GM18873 (cell line): ENCODE data around the gene AFAP1.

Experiments
- ATAC-seq: cut with Tn5 transposase; IDR thresholded peaks from one replicate; pipeline ENCODE4 v1.9.1; 2021; ENCODE audit warnings: mild to moderate bottlenecking, moderate library complexity, moderate number of reproducible peaks; ENCODE audit not compliant: unreplicated experiment, low FRiP score

Gene AFAP1

DNA sequence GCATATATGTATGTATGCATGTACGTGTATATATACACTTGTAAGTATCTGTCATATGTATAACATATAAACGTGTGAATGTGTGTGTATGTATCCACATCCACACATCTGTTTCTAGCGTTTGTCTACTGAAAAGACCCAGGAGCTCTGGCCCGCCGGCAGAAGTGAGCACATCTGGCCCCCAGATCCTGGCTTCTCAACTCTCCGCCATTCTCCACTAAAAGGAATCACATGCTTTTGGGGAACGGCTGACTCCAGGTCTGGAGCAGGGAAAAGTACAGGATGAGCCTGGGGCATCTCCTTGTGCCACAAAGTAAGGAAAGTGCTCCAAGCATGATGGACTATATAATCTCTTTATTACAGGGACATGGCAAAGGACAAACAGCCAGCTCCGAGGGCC, 143.7 kb downstream of the AFAP1 start:
- ATAC-seq = no peak

DNA sequence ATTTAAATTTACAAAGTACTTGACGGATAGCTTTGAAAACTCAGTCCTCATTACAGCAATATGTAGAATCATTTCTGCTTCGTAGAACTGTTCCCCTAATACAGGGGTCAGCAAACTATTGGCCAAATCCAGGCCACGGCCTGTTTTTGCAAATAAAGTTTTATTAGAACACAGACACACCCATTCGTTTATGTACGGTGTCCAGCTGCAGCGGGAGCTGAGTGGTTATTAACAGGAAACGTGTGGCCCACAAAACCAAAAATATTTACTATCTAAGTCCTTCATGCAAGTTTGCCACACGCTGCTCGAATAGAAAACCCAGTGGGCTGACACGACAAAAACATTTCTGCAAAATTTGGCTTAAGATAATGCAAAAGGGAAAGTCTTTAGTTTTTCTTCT, 146.5 kb downstream of the AFAP1 start:
- no peak for ATAC-seq

DNA sequence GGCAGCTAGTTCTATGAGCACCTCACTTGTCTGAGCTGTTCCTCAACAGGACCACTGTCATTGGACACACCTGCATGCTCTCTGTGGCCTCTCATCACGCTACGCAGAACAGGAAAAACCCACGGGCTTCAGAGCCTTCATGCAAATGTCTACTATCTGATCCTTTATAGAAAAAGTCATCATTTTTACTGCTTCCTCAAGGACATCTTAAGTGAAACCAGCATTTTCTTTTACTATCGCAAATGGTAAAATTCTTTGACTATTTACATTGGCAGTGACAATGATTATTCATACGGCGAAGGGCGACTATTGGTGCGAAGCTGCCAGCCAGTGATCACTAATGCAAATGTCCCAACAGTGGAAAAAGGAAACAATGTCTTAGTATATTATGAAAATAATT, 147.0 kb downstream of the AFAP1 start:
- peak; percentile 64 for ATAC-seq

DNA sequence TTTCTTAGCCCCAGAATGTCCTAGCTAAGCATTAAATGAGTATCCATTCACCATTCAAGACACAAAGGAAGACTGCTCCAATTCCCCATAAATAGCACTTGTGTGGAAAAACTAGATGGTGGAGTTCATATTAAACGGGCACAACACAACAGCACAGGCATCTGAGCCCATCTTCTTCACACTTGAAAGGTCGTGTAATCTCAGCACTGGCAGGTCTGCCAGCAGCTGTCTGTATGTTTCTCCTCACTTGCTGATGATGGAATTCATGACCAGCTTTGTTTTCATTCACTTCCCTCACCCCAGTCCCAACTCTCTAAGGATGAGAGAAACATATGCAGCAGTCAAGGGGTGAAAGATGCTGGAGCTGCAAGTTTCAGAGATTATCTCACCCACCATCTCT, 148.7 kb downstream of the AFAP1 start:
- ATAC-seq = no peak

DNA sequence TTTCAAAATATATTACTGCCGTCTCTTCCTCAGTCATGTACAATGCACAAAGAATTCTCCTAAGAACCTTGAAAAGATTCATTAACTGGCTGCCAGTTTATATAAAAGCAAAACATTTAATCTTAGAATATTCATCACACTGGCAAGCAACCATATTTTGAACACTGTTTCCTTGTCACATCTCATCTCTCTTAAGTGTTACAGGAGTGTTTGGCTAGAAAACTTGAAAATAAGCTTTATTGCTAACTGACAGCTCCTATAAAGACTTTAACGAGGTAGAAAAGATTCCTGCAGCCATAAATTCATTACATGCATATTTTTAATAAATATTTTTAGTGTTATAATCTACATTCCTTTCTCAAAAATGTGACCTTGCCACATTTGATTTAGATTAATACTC, 149.6 kb downstream of the AFAP1 start:
- ATAC-seq = no peak

DNA sequence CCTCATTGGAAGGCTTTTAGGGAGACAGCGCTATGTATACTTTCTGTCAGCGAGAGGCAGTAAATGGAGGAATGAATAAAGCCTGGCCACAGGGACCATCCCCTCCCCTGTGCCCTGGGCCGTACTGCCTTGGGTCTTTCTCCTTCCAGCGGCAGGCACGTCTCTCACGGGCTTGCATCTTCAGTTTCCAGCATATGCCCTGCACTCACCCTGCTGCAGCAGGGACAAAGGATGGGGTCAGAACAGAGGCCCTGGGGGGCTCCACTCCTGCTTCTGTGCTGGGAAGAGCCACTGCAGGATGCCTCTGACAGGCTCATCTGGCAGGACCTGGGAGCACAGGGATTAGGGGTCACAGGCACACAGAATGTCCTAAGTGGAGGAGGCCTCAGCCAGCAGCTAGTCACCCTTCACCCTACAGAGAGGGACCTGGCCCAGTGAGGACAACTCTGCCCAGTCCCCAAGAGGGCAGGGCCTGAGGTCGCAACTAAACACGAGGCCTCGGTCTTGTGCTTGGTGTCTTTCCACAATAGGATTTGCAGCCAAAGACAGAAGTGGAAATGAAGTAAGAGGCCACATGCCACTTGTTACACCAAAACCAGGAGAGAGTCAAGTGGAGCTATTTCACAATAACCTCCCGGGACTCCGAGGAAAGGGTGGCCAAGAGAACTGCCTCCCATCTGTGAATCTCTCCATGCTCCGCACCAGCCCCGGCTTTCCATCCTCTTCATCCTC, 150.8 kb downstream of the AFAP1 start:
- no peak for ATAC-seq

DNA sequence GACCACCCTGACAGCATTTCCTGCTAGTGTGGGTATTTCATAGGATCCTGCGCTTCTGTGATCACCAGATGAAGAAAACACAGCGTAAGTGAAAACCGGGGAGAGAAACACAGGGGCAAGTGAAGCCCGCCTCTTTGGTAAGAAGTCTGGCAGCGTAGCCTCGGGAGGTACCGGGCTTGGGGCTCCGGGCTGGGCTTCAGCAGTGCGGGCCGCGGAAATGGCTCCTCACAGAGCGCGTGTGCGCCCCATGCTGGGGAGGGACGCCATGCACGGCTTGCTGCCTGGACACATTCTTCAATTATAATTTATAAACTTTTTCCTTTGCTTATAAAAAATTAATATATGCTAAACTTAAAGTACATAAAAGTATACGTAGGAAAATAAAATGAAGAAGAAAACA, 151.5 kb downstream of the AFAP1 start:
- ATAC-seq = no peak

DNA sequence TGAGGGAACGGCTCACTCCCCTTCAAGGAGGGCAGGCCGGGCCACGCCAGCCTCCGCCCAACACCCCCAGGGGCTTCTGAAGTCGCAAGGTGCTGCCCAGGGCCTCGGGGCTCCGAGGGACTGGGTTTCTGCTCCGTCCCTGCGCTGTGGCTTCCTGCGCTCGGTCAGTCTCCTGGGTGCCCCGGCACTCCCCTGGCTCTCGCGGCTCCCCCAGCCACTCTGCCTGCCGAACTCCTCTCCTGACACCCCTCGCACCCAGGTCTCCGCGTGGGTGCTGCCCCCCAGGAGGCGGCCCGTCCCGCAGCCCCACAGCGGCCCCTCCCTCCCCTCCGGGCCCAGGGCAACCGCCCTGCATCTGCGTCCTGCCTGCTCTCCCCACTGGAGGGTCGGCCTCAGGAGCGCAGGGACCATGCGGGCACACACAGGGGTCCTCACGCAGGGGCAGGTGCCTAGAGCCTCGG, 151.9 kb downstream of the AFAP1 start:
- no peak for ATAC-seq

DNA sequence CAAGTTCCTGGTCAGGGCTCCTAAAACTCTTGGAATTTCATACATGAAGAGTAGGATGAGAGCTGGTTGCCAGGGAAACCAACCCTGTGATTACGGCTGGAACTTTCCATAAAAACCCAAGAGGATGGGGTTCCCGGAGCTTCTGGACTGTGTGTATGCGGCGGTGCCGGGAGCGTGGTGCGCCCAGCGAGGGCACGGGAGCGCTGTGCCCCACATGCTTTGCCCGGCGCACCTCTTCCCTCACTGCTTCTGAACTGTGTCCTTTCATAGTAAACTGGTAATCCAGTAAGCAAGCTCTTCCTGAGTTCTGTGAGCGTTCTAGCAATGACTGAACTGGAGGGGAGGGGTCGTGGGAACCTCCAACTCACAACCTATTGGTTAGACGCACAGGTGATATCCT, 152.6 kb downstream of the AFAP1 start:
- ATAC-seq = no peak

DNA sequence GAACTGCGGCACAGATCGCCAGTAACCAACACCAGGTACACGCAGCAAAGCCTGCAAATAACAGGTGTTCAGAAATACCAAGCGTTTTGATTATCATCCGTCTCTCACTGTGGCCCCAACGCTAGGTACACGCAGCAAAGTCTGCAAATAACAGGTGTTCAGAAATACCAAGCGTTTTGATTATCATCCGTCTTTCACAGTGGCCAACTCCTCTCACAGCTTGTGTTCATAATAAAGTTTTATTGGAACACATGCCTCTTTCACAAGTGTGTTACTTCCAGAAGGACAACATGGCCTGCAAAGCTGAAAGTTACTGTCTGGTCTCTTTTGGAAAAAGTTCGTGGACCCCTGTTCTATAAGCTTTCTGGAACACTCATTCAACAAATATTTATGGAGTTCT, 153.1 kb downstream of the AFAP1 start:
- ATAC-seq = no peak

DNA sequence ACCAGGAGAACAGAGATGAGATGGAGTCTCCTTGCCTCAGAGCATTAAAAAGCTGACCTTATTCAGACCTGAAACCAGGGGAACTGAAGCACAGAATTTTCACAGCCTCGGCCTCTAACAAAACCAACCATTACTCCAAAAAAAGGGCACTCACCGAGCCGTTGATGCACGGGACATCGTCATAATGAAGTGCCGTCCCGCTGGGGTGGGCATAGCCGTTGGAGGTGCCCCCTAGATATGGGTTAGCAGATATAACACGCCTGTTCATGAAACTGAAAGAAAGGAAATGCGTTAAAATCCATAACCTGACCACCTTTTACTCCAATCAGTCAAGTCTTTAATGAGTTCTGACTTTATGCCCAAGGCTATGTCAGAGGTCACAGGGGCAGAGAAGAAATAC, 153.6 kb downstream of the AFAP1 start:
- ATAC-seq = no peak

DNA sequence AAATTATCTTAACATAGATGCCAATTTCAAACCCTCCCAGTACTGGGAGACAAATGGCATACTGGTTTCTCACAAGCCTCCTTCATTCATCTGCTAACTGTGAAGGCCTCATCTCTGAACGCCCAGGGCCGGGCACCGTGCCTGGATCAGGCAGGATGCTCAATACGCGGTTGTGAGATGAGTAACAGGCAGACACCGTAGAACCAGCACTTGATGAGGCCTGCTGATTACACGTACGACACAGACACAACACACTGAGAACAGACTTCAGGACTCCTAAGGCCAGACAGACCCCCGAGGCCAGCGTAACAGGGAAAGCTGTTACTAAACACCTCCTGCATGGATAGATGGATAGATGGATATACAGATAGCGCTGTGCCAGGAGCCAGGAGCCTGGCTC, 154.6 kb downstream of the AFAP1 start:
- no peak for ATAC-seq

DNA sequence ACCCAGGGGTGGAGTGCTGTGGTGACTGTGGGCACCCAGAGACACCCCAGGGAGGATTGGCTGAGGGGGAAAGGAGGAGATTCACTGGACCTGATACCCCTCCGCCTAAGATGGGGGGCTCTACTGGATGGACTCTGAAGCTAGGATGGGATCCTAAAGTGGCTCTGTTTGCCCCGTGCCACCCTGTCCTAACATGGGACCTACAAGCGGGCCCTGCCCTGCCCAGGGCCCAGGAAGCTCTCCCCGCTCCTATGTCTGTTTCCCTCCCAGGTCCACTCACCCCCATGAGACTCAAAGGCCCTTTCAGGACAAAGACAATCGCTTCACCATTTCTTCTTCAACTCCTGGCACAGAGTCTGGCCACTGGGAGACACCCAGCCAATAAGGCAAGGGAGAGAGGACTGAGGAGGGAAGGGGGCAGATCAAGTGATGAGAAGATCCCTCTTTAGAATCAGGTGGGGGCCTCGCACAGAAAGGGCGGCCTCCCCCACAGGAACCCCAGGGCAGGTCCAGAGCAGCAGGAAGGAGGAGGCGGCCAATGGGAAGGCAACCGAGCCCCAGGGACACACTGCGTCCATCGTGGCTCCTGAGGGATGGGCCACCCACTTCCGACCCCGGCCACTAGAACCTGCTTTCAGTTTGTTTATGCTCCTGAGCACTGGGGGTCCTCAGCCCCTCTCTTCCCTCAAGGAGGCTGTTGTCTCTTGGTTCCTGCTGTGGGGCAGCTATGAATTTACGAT, 155.4 kb downstream of the AFAP1 start:
- no peak for ATAC-seq

DNA sequence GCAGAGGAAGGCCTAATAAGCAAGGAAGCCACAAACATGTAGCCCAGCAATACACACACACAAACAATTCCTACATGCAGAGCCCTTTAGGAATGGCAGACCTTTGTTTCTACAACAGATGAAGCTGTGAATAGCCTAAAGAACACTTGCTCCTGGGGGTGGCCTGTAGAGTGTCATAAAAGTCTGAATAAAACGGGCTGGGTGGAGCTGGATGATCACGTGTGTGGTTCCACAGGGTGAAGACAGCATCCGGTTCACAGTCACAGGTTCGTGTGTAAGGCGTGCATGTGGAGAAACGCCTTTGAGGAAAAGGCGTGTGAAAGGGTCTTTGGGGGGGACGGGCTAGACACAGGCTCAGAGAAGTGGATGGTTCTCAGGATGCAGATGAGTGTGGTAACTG, 156.1 kb downstream of the AFAP1 start:
- ATAC-seq = no peak

DNA sequence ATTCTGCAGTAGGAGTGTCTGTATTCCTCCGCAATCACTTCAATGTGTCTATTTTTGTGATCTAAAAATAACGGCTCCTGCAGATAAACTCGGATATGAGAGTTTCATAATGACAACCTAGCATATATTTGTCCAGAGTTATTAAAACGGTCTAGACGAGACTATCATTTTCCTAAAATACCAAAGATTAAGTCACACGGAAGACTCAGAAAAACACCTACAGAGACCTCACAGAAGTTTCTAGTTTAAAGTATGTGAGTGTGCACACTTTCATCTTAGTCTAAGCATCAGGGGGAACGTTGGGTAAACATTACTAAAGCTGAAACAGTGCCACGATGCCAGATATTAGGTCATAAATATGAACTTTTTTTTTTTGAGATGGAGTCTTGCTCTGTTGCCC, 156.9 kb downstream of the AFAP1 start:
- no peak for ATAC-seq

DNA sequence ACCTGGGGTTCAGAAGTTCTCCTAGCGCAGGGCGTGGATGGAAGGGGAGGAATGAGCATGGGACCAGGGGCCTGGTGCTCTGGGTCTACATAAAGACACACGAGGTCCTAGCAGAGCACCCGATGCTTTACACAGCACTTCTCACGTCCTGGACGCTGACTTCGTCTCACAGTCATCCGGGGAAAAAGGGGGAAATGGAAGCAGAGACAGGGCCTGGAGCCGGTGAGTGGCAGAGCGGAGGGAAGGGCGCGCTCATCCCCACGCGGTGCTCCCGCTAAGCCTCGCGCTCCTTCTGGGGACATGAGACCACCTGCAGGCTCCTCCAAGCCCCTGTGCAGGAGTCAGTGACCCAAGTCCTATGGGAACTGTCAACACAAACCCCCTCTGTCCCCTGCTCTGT, 157.7 kb downstream of the AFAP1 start:
- no peak for ATAC-seq

DNA sequence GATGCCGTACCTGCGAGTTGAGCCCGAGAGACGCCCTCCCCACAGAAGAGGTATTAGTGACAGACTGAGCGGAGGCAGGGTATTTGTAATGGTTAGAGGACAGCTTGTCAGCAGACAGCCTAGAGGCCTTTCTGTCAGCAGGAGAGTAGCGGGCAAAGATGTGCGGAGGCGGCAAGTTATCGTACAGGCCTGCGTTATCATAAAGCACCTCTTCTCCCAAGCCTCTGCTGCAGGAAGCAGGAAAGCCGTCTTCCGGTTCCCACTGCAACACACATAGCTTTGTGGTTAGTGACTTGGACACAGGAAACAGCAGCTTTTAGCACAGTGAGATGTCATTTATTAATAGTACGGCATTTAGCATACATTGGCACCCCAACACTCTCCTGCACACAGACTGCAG, 158.3 kb downstream of the AFAP1 start:
- no peak for ATAC-seq

DNA sequence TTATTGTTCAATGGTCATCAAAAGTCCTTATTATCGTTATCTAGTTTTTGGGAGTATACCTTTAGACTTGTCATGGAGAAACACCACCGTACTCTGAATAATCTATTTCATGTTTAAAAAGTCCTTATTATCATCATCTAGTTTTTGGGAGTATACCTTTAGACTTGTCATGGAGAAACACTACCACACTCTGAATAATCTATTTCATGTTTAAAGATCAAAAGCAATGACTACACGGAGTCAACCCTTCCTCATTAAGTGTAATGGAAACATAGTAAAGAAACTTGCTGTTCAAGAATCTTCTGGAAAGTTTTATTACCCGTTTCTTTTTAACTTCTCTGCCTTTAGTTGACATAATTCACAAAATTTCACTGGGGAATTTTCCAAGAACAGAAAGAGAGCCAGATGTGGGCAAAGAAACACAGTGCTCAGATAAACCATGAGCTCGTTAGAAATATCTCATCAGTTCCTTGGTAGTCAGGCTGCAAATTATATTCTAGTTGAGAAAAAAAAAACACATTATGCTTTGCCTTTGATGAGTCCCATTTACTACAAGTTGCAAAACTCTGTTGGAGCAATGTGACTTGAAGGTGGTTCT, 158.8 kb downstream of the AFAP1 start:
- no peak for ATAC-seq

DNA sequence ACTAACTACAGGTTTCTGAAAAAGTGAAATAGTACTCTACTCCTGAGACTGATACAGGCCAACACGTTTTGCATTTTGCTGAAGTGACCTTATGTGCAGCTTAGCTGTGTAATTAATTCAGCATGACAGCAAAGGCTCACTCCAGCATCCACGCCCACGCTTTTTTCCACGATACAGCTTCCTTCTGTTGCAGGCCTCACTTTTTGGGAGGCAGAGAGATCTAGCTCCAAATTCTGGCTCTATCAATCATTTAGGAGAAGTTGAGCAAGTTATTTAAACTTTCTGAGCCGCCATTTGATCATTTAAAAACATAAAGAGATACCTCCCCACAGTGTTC, 160.3 kb downstream of the AFAP1 start:
- ATAC-seq = no peak

DNA sequence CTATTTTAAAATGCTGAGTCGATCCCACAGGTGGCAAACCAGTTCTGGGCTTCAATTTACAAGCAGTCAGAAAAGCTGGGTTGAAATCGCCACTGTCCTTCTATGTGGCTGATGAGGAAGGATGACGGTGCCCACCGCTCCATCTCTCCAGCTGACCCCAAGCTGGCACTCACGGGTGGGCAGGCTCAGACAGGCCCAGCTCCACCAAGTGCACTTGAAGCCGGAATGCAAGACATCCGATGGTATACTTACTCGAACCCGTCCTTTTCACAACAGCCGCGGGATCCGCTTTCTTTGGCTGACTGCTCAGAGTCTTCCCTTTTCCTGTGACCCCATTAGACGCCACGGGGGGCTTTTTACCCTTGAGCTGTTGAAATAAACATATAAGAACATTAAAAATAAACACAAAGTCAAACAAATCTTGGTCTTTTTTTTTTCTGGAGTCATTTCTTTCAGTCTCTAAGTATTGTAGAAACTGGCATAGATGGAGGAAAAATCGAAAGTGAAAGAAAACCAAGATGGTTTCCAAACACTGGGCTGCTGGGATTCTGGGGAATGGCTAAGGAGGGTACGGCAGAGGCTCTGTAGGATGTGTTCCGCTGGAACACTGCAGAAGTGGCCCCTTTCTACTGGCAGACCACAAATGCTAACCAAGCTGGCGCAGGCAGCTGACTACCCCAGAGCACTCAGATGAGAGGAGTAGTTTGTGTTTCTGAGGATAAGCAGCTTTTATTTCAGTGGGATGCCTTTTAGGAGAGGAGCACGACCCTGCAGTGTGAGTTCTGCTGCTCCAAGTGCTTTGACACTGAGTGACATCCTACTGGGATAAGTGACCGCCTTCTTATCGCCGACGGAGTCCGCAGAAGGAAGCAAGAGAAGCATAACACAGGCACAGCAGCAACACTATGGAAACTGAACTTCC, 160.9 kb downstream of the AFAP1 start:
- no peak for ATAC-seq
